GM12878 (cell line): ENCODE results near the gene GREB1. TPM values are rescaled to one million over a fixed set of nuclear protein-coding genes. Genes with fewer than 3 reads are reported as not detected.

Experiments
- ATAC-seq: fragments of 200-7000 bp; cut with Tn5 transposase; 3 replicates; pipeline ENCODE4 v1.9.1; 2020; ENCODE audit warnings: mild to moderate bottlenecking, moderate library complexity
- BruUV-seq: library from RNA; stranded (reverse); fragments of 400-500 nt; replicated peaks from 2 replicates; lab custom pipeline; 2021; lab: Mats Ljungman, UMichigan
- CTCF ChIA-PET: fragments of 300-600 bp; sonication (Branson Sonifier 250); formaldehyde crosslinking; extraction: SDS; loops from one replicate; lab custom pipeline; 2021; ENCODE audit warnings: inconsistent platforms; lab: Yijun Ruan, JAX
- POLR2A ChIA-PET: fragments of 350-600 bp; formaldehyde crosslinking; extraction: SDS; loops from one replicate; lab custom pipeline; 2021; ENCODE audit warnings: inconsistent platforms; lab: Charles Lee
- RAD21 ChIA-PET: fragments of 300-600 bp; sonication (Branson Sonifier 250); formaldehyde crosslinking; loops from one replicate; lab custom pipeline; 2023; ENCODE audit warnings: antibody characterized with exemption; ENCODE audit not compliant: unreplicated experiment; lab: Charles Lee
- SMC1A ChIA-PET: fragments of 300-600 bp; sonication (Branson Sonifier 250); formaldehyde crosslinking; loops from one replicate; lab custom pipeline; 2023; ENCODE audit not compliant: unreplicated experiment, uncharacterized antibody; lab: Charles Lee
- DNase-seq: peaks from one replicate; pipeline ENCODE4 v3.0.0-alpha.2; 2011; ENCODE audit warnings: low read depth, low spot score
- FAIRE-seq: peaks from 3 replicates; lab custom pipeline; 2011; peaks lifted over from hg19 to GRCh38; lab: Jason Lieb, UNC
- H2AFZ ChIP-seq: 2 replicates; pipeline ENCODE4 v1.6.0; 2011; ENCODE audit warnings: low read depth, low read length, control low read depth; ENCODE audit not compliant: control insufficient read depth
- H3K27ac ChIP-seq: 2 replicates; pipeline ENCODE4 v1.5.1; 2011; ENCODE audit warnings: control low read depth; ENCODE audit not compliant: control insufficient read depth, insufficient read depth
- H3K27me3 ChIP-seq, 2 experiments: replicated peaks in 1 of 2; 2 replicates each; pipeline versions ENCODE4 v1.6.0 to v1.6.1; 2011; ENCODE audit warnings: low read length in 1 of 2; ENCODE audit not compliant: control insufficient read depth in 2 of 2, insufficient read depth in 2 of 2
- H3K36me3 ChIP-seq, 2 experiments: 2 replicates each; pipeline ENCODE4 v1.5.1; 2011; ENCODE audit warnings: low read length in 1 of 2; ENCODE audit not compliant: control insufficient read depth in 2 of 2, insufficient read depth in 2 of 2
- H3K4me1 ChIP-seq: 2 replicates; pipeline ENCODE4 v1.6.1; 2011; ENCODE audit warnings: mild to moderate bottlenecking, low read length, moderate library complexity, mixed read lengths; ENCODE audit not compliant: control insufficient read depth, insufficient read depth
- H3K4me2 ChIP-seq: 2 replicates; pipeline ENCODE4 v1.6.0; 2011; ENCODE audit warnings: control low read depth; ENCODE audit not compliant: control insufficient read depth, insufficient read depth
- H3K4me3 ChIP-seq: fragments of 200-600 bp; sonication (generic); 2 replicates; pipeline ENCODE4 v1.5.1; 2016
- H3K79me2 ChIP-seq: 2 replicates; pipeline ENCODE4 v1.6.0; 2011; ENCODE audit warnings: low read length; ENCODE audit not compliant: control insufficient read depth, insufficient read depth
- H3K9ac ChIP-seq: 2 replicates; pipeline ENCODE4 v1.8.0; 2011; ENCODE audit warnings: low read length, control low read depth, mixed read lengths; ENCODE audit not compliant: control insufficient read depth, insufficient read depth
- H3K9me3 ChIP-seq: replicated peaks from 3 replicates; pipeline ENCODE4 v1.5.1; 2011; ENCODE audit warnings: mild to moderate bottlenecking, low read length; ENCODE audit not compliant: control insufficient read depth, insufficient read depth
- H4K20me1 ChIP-seq: 2 replicates; pipeline ENCODE4 v1.6.0; 2011; ENCODE audit not compliant: control insufficient read depth, insufficient read depth
- CBX3 ChIP-seq: fragments of 200-600 bp; sonication (generic); IDR thresholded peaks from 2 replicates; pipeline ENCODE4 v1.6.1; 2016; ENCODE audit warnings: low read depth, borderline replicate concordance
- CHD4 ChIP-seq: fragments of 200-600 bp; sonication (generic); IDR thresholded peaks from 2 replicates; pipeline ENCODE4 v1.6.1; 2016; ENCODE audit warnings: mild to moderate bottlenecking
- EZH2 ChIP-seq: IDR thresholded peaks from 2 replicates; pipeline ENCODE4 v1.6.1; 2012; ENCODE audit warnings: low read depth, mild to moderate bottlenecking, control low read depth, inconsistent platforms, low read length, borderline replicate concordance; ENCODE audit not compliant: control insufficient read depth
- IKZF1 ChIP-seq: fragments of 450-650 bp; conservative IDR thresholded peaks from 2 replicates; pipeline ENCODE4 v1.6.1; 2017; ENCODE audit warnings: antibody characterized with exemption, mild to moderate bottlenecking
- LARP7 ChIP-seq: fragments of 450-650 bp; IDR thresholded peaks from 2 replicates; pipeline ENCODE4 v1.6.1; 2017; ENCODE audit warnings: mild to moderate bottlenecking
- NFIC ChIP-seq: IDR thresholded peaks from 2 replicates; pipeline ENCODE4 v1.6.1; 2012; ENCODE audit warnings: low read depth, mild to moderate bottlenecking, inconsistent platforms, low read length, moderate library complexity
- NFYA ChIP-seq: IDR thresholded peaks from 2 replicates; pipeline ENCODE4 v1.6.1; 2011; ENCODE audit warnings: low read depth, mild to moderate bottlenecking, low read length, improper control_type of control experiment, borderline replicate concordance
- NR2C1 ChIP-seq: fragments of 450-650 bp; IDR thresholded peaks from 2 replicates; pipeline ENCODE4 v1.6.1; 2017; ENCODE audit warnings: antibody characterized with exemption, mild to moderate bottlenecking, moderate library complexity
- POLR2AphosphoS2 ChIP-seq: IDR thresholded peaks from 2 replicates; pipeline ENCODE4 v1.6.1; 2011; ENCODE audit warnings: low read depth, mild to moderate bottlenecking, low read length, improper control_type of control experiment, moderate library complexity
- RCOR1 ChIP-seq: conservative IDR thresholded peaks from 2 replicates; pipeline ENCODE4 v1.6.1; 2012; ENCODE audit warnings: low read depth, low read length, improper control_type of control experiment
- SMAD5 ChIP-seq: IDR thresholded peaks from 2 replicates; pipeline ENCODE4 v1.6.1; 2016; ENCODE audit warnings: antibody characterized with exemption, low read depth
- SMC3 ChIP-seq: IDR thresholded peaks from 2 replicates; pipeline ENCODE4 v1.6.1; 2011; ENCODE audit warnings: low read length, improper control_type of control experiment, borderline replicate concordance
- SRF ChIP-seq, 2 experiments: IDR thresholded peaks; 2 replicates each; pipeline ENCODE4 v1.6.1; 2011; ENCODE audit warnings: low read depth in 2 of 2, low read length in 2 of 2, mild to moderate bottlenecking in 1 of 2, moderate library complexity in 1 of 2
- WRNIP1 ChIP-seq: IDR thresholded peaks from 2 replicates; pipeline ENCODE4 v1.6.1; 2011; ENCODE audit warnings: low read depth, low read length, improper control_type of control experiment, borderline replicate concordance
- YBX1 ChIP-seq: fragments of 450-650 bp; IDR thresholded peaks from 2 replicates; pipeline ENCODE4 v1.6.1; 2016; ENCODE audit warnings: antibody characterized with exemption
- WGBS: methylation state at CpG from one replicate; pipeline ENCODE4 v1.1.6; 2016; ENCODE audit warnings: low lambda C conversion rate; ENCODE audit not compliant: insufficient replicate concordance, insufficient coverage; ENCODE audit errors: missing lambda C conversion rate; 5-methylcytosine and 5-hydroxymethylcytosine counted together
- in situ Hi-C: fragments of 300-500 bp; cut with MboI; formaldehyde crosslinking; loops from 9 replicates; pipeline ENCODE4 v1.14.3; 2018; ENCODE audit warnings: mixed read lengths
- intact Hi-C: fragments of 100-400 bp; cut with micrococcal nuclease; formaldehyde crosslinking; loops from one replicate; pipeline ENCODE4 v1.14.2; 2022; ENCODE audit not compliant: unreplicated experiment
- polyA plus RNA-seq, 11 experiments: library from polyadenylated mRNA; depleted of rRNA in 4 of 11; unstranded in 6 of 11; stranded (reverse) in 5 of 11; fragments of >200 nt; fragmentation: Nextera tagmentation in 4 of 11; fragmentation: Illumina TruSeq in 1 of 11; extraction: Ambion mirVana in 4 of 11; extraction: Trizol in 1 of 11; gene quantifications; 1 replicate in 1 of 11; 2 replicates in 10 of 11; pipeline versions ENCODE4 v1.2.1 to v1.2.3, GENCODE V29; 2011 to 2016; ENCODE audit warnings: inconsistent platforms in 2 of 11, missing spikeins in 2 of 11, low read depth in 1 of 11
- total RNA-seq, 4 experiments: library from RNA; depleted of rRNA in 3 of 4; stranded (reverse); fragments of >200 nt in 3 of 4; fragmentation: Illumina TruSeq in 1 of 4; extraction: Trizol in 1 of 4; gene quantifications; 2 replicates each; pipeline versions ENCODE4 v1.2.1 to v1.2.3, GENCODE V29; 2013 to 2021
- TF ChIP-seq, protein P1 (sequence below): IDR thresholded peaks from 2 replicates; pipeline ENCODE4 v1.6.1; 2011; ENCODE audit warnings: mild to moderate bottlenecking, low read depth, low read length, moderate library complexity; ENCODE audit not compliant: insufficient replicate concordance

Gene GREB1
- total and polyA plus RNA-seq, 10 of the 15 experiments (the other 5 are each of a cell fraction or from before 2014, with no cell fraction given): 0.09 to 2.1 (median 0.37) TPM; not detected in 1

DNA sequence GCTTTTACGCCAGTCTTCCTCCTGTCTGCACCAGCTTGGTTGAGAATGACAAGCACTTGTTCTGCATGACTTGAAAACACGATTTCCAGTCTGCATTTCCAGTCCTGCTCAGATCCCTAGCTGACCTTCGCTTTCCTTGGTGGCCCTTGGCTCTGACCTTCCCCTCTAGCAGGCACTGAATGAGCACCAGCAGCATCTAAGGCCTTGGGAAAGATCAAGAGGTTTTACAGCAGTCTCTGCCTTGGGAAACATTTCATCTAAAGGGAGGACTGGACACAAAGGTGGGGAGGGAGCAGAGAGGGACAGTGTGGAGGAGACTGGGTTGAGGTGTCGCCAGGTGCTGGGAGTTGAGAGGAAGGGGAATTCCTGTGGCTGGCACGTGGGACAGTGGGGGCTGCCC lies 105.7 kb downstream of the GREB1 start:
- in situ Hi-C loops (no loop called here), intact Hi-C loops (no loop called here)
- no peak overlapping the region for H3K27ac ChIP-seq
- no peaks in the 10 kb centered on the region for H3K4me1 ChIP-seq
- H3K4me3 ChIP-seq: no peak overlapping the region
- FAIRE-seq: no peak
- ChIA-PET RAD21 (no interaction called here), CTCF (no interaction called here), POLR2A (no interaction called here), SMC1A (no interaction called here)
- BruUV-seq: no TSS peak
- DNase-seq: no peak
- ATAC-seq: no peak
- H3K79me2 ChIP-seq: no peaks in the 10 kb centered on the region
- no peak overlapping the region for H2AFZ ChIP-seq
- WGBS: 25% methylated on average over 5 of the region's 5 CpGs
- no peaks in the 10 kb centered on the region; a peak in 1 of 4 replicates for H3K27me3 ChIP-seq
- H3K9ac ChIP-seq: no peak overlapping the region
- no peaks in the 10 kb centered on the region for H3K36me3 ChIP-seq
- H3K9me3 ChIP-seq: no peaks in the 10 kb centered on the region
- TF ChIP-seq NFIC: no peak
- no peak overlapping the region for H3K4me2 ChIP-seq
- no peaks in the 10 kb centered on the region for H4K20me1 ChIP-seq

DNA sequence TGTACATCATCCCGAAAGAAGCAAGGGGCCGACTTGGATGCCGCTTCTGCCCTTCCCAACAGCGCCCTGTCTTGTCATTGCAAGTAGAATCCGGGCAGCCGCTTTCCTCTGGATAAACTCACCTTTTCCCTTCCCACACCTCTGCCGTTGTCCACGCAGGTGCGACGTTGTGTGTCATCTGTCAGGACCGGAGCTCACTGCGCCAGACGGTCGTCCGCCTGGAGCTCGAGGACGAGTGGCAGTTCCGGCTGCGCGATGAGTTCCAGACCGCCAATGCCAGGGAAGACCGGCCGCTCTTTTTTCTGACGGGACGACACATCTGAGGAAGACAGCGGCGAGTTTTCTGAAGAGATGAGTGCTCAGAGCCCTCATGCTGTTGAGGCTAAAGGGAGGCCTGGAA lies 106.3 kb downstream of the GREB1 start:
- Histone ChIP-seq H4K20me1 (no peaks in the 10 kb centered on the region), H2AFZ (no peak overlapping the region), H3K4me1 (no peaks in the 10 kb centered on the region), H3K27ac (no peak overlapping the region), H3K9me3 (no peaks in the 10 kb centered on the region), H3K36me3 (no peaks in the 10 kb centered on the region), H3K79me2 (no peaks in the 10 kb centered on the region), H3K4me3 (no peak overlapping the region), H3K4me2 (no peak overlapping the region), H3K9ac (no peak overlapping the region), H3K27me3 (no peaks in the 10 kb centered on the region; a peak in 1 of 4 replicates)
- DNase-seq (no peak), FAIRE-seq (no peak), ATAC-seq (no peak)
- intact Hi-C loops: no loop called here
- ChIA-PET POLR2A (no interaction called here), RAD21 (no interaction called here), SMC1A (no interaction called here), CTCF (no interaction called here)
- in situ Hi-C loops: no loop called here
- TF ChIP-seq EZH2 (no peak), NFYA (no peak), WRNIP1 (no peak), IKZF1 (no peak), RCOR1 (no peak), SMAD5 (no peak), NR2C1 (no peak), SRF (IDR thresholded peaks at IDR 0.05; ENCODE audit: low read depth in 2 of 2, low read length in 2 of 2) (no peak), CBX3 (no peak), CHD4 (no peak), SMC3 (no peak), YBX1 (no peak), POLR2AphosphoS2 (no peak), LARP7 (no peak)
- TF ChIP-seq, protein P1, sequence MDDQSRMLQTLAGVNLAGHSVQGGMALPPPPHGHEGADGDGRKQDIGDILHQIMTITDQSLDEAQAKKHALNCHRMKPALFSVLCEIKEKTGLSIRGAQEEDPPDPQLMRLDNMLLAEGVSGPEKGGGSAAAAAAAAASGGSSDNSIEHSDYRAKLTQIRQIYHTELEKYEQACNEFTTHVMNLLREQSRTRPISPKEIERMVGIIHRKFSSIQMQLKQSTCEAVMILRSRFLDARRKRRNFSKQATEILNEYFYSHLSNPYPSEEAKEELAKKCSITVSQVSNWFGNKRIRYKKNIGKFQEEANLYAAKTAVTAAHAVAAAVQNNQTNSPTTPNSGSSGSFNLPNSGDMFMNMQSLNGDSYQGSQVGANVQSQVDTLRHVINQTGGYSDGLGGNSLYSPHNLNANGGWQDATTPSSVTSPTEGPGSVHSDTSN: no peak
- BruUV-seq: no TSS peak
- WGBS: 76% methylated on average over 27 of the region's 27 CpGs
